HepG2 (cell line): ENCODE measurements around the gene TMCO4. TPM values are rescaled to one million over a fixed set of nuclear protein-coding genes. Genes with fewer than 3 reads are reported as not detected.

Experiments
- CCDC6 ChIP-seq: sonication (generic); formaldehyde crosslinking; IDR thresholded peaks from 2 replicates; pipeline ENCODE4 v1.8.1; 2022; ENCODE audit warnings: mild to moderate bottlenecking, missing genetic modification reagents, moderate library complexity
- DRAP1 ChIP-seq: IDR thresholded peaks from 2 replicates; pipeline ENCODE4 v1.6.1; 2016; ENCODE audit warnings: missing genetic modification reagents, missing compliant biosample characterization
- GPN1 ChIP-seq: sonication (generic); formaldehyde crosslinking; IDR thresholded peaks from 2 replicates; pipeline ENCODE4 v1.5.1; 2020; ENCODE audit warnings: missing genetic modification reagents, borderline replicate concordance
- IKZF1 ChIP-seq: fragments of 450-650 bp; IDR thresholded peaks from 2 replicates; pipeline ENCODE4 v1.7.1; 2016
- KMT2A ChIP-seq: sonication (generic); formaldehyde crosslinking; IDR thresholded peaks from 2 replicates; pipeline ENCODE4 v1.4.0; 2020; ENCODE audit warnings: missing genetic modification reagents
- MYPOP ChIP-seq: sonication (generic); formaldehyde crosslinking; IDR thresholded peaks from 2 replicates; pipeline ENCODE4 v1.8.1; 2023; ENCODE audit warnings: mild to moderate bottlenecking, moderate library complexity, missing genetic modification reagents
- PRDM4 ChIP-seq: sonication (generic); formaldehyde crosslinking; IDR thresholded peaks from 2 replicates; pipeline ENCODE4 v1.9.0; 2021; ENCODE audit warnings: missing genetic modification reagents, borderline replicate concordance
- SIX4 ChIP-seq: sonication (generic); formaldehyde crosslinking; IDR thresholded peaks from 2 replicates; pipeline ENCODE4 v1.4.0; 2020; ENCODE audit warnings: missing genetic modification reagents
- SP140L ChIP-seq: sonication (generic); formaldehyde crosslinking; IDR thresholded peaks from 2 replicates; pipeline ENCODE4 v1.4.0; 2020; ENCODE audit warnings: missing genetic modification reagents, borderline replicate concordance
- SRSF4 ChIP-seq: fragments of 200-400 bp; formaldehyde crosslinking; IDR thresholded peaks from one replicate; pipeline ENCODE4 v1.6.1; 2018; ENCODE audit warnings: mild to moderate bottlenecking, low read depth, low read length, moderate library complexity; ENCODE audit not compliant: poor library complexity, severe bottlenecking
- TFE3 ChIP-seq: IDR thresholded peaks from 2 replicates; pipeline ENCODE4 v1.6.1; 2016
- THRA ChIP-seq: sonication (generic); formaldehyde crosslinking; IDR thresholded peaks from 2 replicates; pipeline ENCODE4 v1.4.0; 2020; ENCODE audit warnings: missing genetic modification reagents, borderline replicate concordance
- TOPORS ChIP-seq: sonication (generic); formaldehyde crosslinking; IDR thresholded peaks from 2 replicates; pipeline ENCODE4 v1.8.0; 2023; ENCODE audit warnings: mild to moderate bottlenecking, missing genetic modification reagents
- YEATS2 ChIP-seq: sonication (generic); formaldehyde crosslinking; IDR thresholded peaks from 2 replicates; pipeline ENCODE4 v1.4.0; 2020; ENCODE audit warnings: missing genetic modification reagents, borderline replicate concordance
- ZFP62 ChIP-seq: sonication (generic); formaldehyde crosslinking; IDR thresholded peaks from 2 replicates; pipeline ENCODE4 v1.4.0; 2020; ENCODE audit warnings: missing genetic modification reagents
- ZFY ChIP-seq: sonication (generic); formaldehyde crosslinking; IDR thresholded peaks from 2 replicates; pipeline ENCODE4 v1.4.0; 2020; ENCODE audit warnings: missing genetic modification reagents
- ZNF224 ChIP-seq: sonication (generic); formaldehyde crosslinking; IDR thresholded peaks from 2 replicates; pipeline ENCODE4 v1.5.0; 2020; ENCODE audit warnings: mild to moderate bottlenecking, missing genetic modification reagents
- ZNF331 ChIP-seq: sonication (generic); formaldehyde crosslinking; IDR thresholded peaks from 2 replicates; pipeline ENCODE4 v1.4.0; 2020; ENCODE audit warnings: missing genetic modification reagents
- ZNF720 ChIP-seq: sonication (generic); formaldehyde crosslinking; IDR thresholded peaks from 2 replicates; pipeline ENCODE4 v1.4.0; 2020; ENCODE audit warnings: missing genetic modification reagents
- polyA plus RNA-seq, 8 experiments: library from polyadenylated mRNA; depleted of rRNA in 3 of 8; stranded (reverse) in 7 of 8; unstranded in 1 of 8; fragments of >200 nt; fragmentation: Illumina TruSeq in 4 of 8; extraction: Trizol in 4 of 8; gene quantifications; 2 replicates each; pipeline versions ENCODE4 v1.2.1 to v1.2.3, GENCODE V29; 2011 to 2016; ENCODE audit warnings: low read depth in 4 of 8, missing spikeins in 1 of 8, mixed read lengths in 1 of 8; ENCODE audit not compliant: insufficient read depth in 1 of 8
- total RNA-seq, 5 experiments: library from RNA; depleted of rRNA; stranded (reverse); fragments of >200 nt; fragmentation: Illumina TruSeq; extraction: Trizol; gene quantifications; 2 replicates each; pipeline ENCODE4 v1.2.3, GENCODE V29; 2016; ENCODE audit warnings: low read depth in 1 of 5

Gene TMCO4
- total and polyA plus RNA-seq, 2 of the 13 experiments (the other 11 are each of a cell fraction or from before 2014, with no cell fraction given), result 2.1 to 4.1 TPM

- TF ChIP-seq TOPORS (no peak), ZNF331 (CRISPR knock-in tag) (peak; percentile 45; the same call in 1 of the 2 replicates), GPN1 (no peak), SP140L (CRISPR knock-in tag) (0 out of 2 replicates have a peak, but pooled peaks have one; percentile 34), MYPOP (CRISPR knock-in tag) (no peak), ZNF224 (no peak), ZFY (CRISPR knock-in tag) (peak; percentile 50), TFE3 (peak; percentile 63), YEATS2 (CRISPR knock-in tag) (0 out of 2 replicates have a peak, but pooled peaks have one; percentile 40), DRAP1 (CRISPR knock-in tag) (no peak), THRA (CRISPR knock-in tag) (peak; percentile 49; the same call in 1 of the 2 replicates), PRDM4 (CRISPR knock-in tag) (no peak), ZNF720 (no peak), ZFP62 (CRISPR knock-in tag) (no peak), KMT2A (CRISPR knock-in tag) (no peak), SRSF4 (no peak), SIX4 (CRISPR knock-in tag) (peak; percentile 31; the same call in 1 of the 2 replicates), CCDC6 (CRISPR knock-in tag) (no peak), IKZF1 (no peak)
These were observed 123.2 kb downstream of the TMCO4 start (continued) for GRCh38 chr1:19676438-19676922.
